Karpas-422 (cell line): Measurements from ENCODE around the gene FXYD7. TPM values are rescaled to one million over a fixed set of nuclear protein-coding genes. Genes with fewer than 3 reads are reported as not detected.

Experiments used
- DNase-seq: peaks from one replicate; pipeline ENCODE4 v3.0.0-alpha.2; 2015
- H2AFZ ChIP-seq: fragments of 200-600 bp; sonication (generic); 2 replicates; pipeline ENCODE4 v1.6.1; 2014; ENCODE audit warnings: antibody characterized with exemption, low read length, mixed read lengths
- H3K27ac ChIP-seq: fragments of 200-600 bp; sonication (generic); 2 replicates; pipeline ENCODE4 v1.5.1; 2014; ENCODE audit warnings: mild to moderate bottlenecking, low read length, moderate library complexity
- H3K27me3 ChIP-seq: fragments of 200-600 bp; sonication (generic); 2 replicates; pipeline ENCODE4 v1.6.1; 2014; ENCODE audit warnings: low read length, mixed read lengths
- H3K36me3 ChIP-seq: fragments of 200-600 bp; sonication (generic); 2 replicates; pipeline ENCODE4 v1.6.1; 2014; ENCODE audit warnings: low read length, mixed read lengths; ENCODE audit not compliant: insufficient read depth
- H3K4me1 ChIP-seq: fragments of 200-600 bp; sonication (generic); 2 replicates; pipeline ENCODE4 v1.6.1; 2014; ENCODE audit warnings: mild to moderate bottlenecking, low read length, mixed read lengths
- H3K4me2 ChIP-seq: fragments of 200-600 bp; sonication (generic); 2 replicates; pipeline ENCODE4 v1.6.1; 2014; ENCODE audit warnings: low read length, low read depth, mild to moderate bottlenecking; ENCODE audit not compliant: poor library complexity, severe bottlenecking
- H3K4me3 ChIP-seq: fragments of 200-600 bp; sonication (generic); 2 replicates; pipeline ENCODE4 v1.5.1; 2014; ENCODE audit warnings: mild to moderate bottlenecking, antibody characterized with exemption, low read length, mixed read lengths
- H3K79me2 ChIP-seq: fragments of 200-600 bp; sonication (generic); 2 replicates; pipeline ENCODE4 v1.6.1; 2014; ENCODE audit warnings: mild to moderate bottlenecking, low read length, mixed read lengths
- H3K9ac ChIP-seq: fragments of 200-600 bp; sonication (generic); 2 replicates; pipeline ENCODE4 v1.6.0; 2014; ENCODE audit warnings: low read length
- H3K9me2 ChIP-seq: fragments of 200-600 bp; sonication (generic), shearing (Covaris generic); replicated peaks from 2 replicates; pipeline ENCODE4 v1.6.0; 2014; ENCODE audit warnings: mild to moderate bottlenecking, low read length, moderate library complexity; ENCODE audit not compliant: insufficient read depth
- H3K9me3 ChIP-seq: fragments of 300-700, 200-600 bp; sonication (generic); 2 replicates; pipeline ENCODE4 v1.6.1; 2014; ENCODE audit warnings: low read length, mixed read lengths
- H4K20me1 ChIP-seq: fragments of 200-600 bp; sonication (generic); 2 replicates; pipeline ENCODE4 v1.6.1; 2014; ENCODE audit warnings: mild to moderate bottlenecking, antibody characterized with exemption, low read length, low read depth; ENCODE audit not compliant: insufficient read depth
- total RNA-seq: library from RNA; depleted of rRNA; stranded (reverse); fragments of >200 nt; shearing (Covaris generic); gene quantifications from 2 replicates; pipeline ENCODE4 v1.2.3, GENCODE V29; 2014; ENCODE audit warnings: low replicate concordance

Gene FXYD7
- total RNA-seq, 1 experiment from 2014 or later = not detected

- Histone ChIP-seq H3K4me1 (peaks cover 5% of the 10 kb centered on the region), H3K9me2 (no peaks in the 10 kb centered on the region), H3K4me2 (no peak overlapping the region), H2AFZ (no peak overlapping the region), H3K27me3 (no peaks in the 10 kb centered on the region), H3K36me3 (peaks cover 74% of the 10 kb centered on the region), H4K20me1 (no peaks in the 10 kb centered on the region), H3K27ac (no peak overlapping the region), H3K9ac (no peak overlapping the region), H3K4me3 (no peak overlapping the region), H3K79me2 (peaks cover 9% of the 10 kb centered on the region), H3K9me3 (peaks cover 30% of the 10 kb centered on the region)
- no peak for DNase-seq
Observed at GRCh38 chr19:35160629-35161433, 17.8 kb downstream of the FXYD7 start.

- Histone ChIP-seq H3K79me2 (peaks cover 4% of the 10 kb centered on the region), H3K4me3 (no peak overlapping the region), H3K4me2 (no peak overlapping the region), H3K9me2 (no peaks in the 10 kb centered on the region), H3K27ac (no peak overlapping the region), H3K27me3 (no peaks in the 10 kb centered on the region), H2AFZ (no peak overlapping the region), H3K9me3 (peaks cover 35% of the 10 kb centered on the region), H3K36me3 (peaks cover 79% of the 10 kb centered on the region), H3K4me1 (no peaks in the 10 kb centered on the region), H4K20me1 (no peaks in the 10 kb centered on the region), H3K9ac (no peak overlapping the region)
- DNase-seq = no peak
Observed at GRCh38 chr19:35161434-35161743, 18.3 kb downstream of the FXYD7 start.

GRCh38 chr19:35162471-35163326, 19.6 kb downstream of the FXYD7 start:
- no peaks in the 10 kb centered on the region for H3K79me2 ChIP-seq

GRCh38 chr19:35164418-35164817, 21.4 kb downstream of the FXYD7 start:
- DNase-seq = no peak
- Histone ChIP-seq H2AFZ (no peak overlapping the region), H3K36me3 (peaks cover 65% of the 10 kb centered on the region), H4K20me1 (no peaks in the 10 kb centered on the region), H3K27me3 (no peaks in the 10 kb centered on the region), H3K4me3 (no peak overlapping the region), H3K27ac (no peak overlapping the region), H3K9me3 (peaks cover 38% of the 10 kb centered on the region), H3K9me2 (no peaks in the 10 kb centered on the region), H3K4me2 (no peak overlapping the region), H3K4me1 (peaks cover 5% of the 10 kb centered on the region), H3K79me2 (no peaks in the 10 kb centered on the region), H3K9ac (no peak overlapping the region)

More at GRCh38 chr19:35162471-35163326, 19.6 kb downstream of the FXYD7 start:
- no peaks in the 10 kb centered on the region for H3K27me3 ChIP-seq
- peaks cover 38% of the 10 kb centered on the region for H3K9me3 ChIP-seq
- no peaks in the 10 kb centered on the region for H4K20me1 ChIP-seq
- H3K4me3 ChIP-seq = no peak overlapping the region
- no peak overlapping the region for H3K9ac ChIP-seq
- H3K4me1 ChIP-seq = peaks cover 5% of the 10 kb centered on the region
- no peak overlapping the region for H3K4me2 ChIP-seq
- H2AFZ ChIP-seq = no peak overlapping the region
- H3K36me3 ChIP-seq = peaks cover 75% of the 10 kb centered on the region
- no peaks in the 10 kb centered on the region for H3K9me2 ChIP-seq
- H3K27ac ChIP-seq = no peak overlapping the region
- DNase-seq = no peak

GRCh38 chr19:35165200-35166058, 22.4 kb downstream of the FXYD7 start:
- Histone ChIP-seq H3K79me2 (no peaks in the 10 kb centered on the region), H2AFZ (no peak overlapping the region), H3K4me3 (no peak overlapping the region), H3K27me3 (no peaks in the 10 kb centered on the region), H3K4me2 (no peak overlapping the region), H3K9ac (no peak overlapping the region), H3K9me2 (no peaks in the 10 kb centered on the region), H3K9me3 (peaks cover 38% of the 10 kb centered on the region), H3K4me1 (peaks cover 5% of the 10 kb centered on the region), H4K20me1 (no peaks in the 10 kb centered on the region), H3K27ac (no peak overlapping the region), H3K36me3 (peaks cover 61% of the 10 kb centered on the region)
- DNase-seq = no peak

GRCh38 chr19:35166100-35167063, 23.3 kb downstream of the FXYD7 start:
- no peaks in the 10 kb centered on the region for H3K9me2 ChIP-seq
- H4K20me1 ChIP-seq = no peaks in the 10 kb centered on the region
- H3K4me3 ChIP-seq = no peak overlapping the region
- H3K27me3 ChIP-seq = no peaks in the 10 kb centered on the region
- DNase-seq = no peak
- no peak overlapping the region for H2AFZ ChIP-seq
- H3K79me2 ChIP-seq = no peaks in the 10 kb centered on the region
- no peak overlapping the region for H3K9ac ChIP-seq
- H3K4me2 ChIP-seq = no peak overlapping the region
- H3K27ac ChIP-seq = 0 out of 2 replicates have a peak overlapping the region, but pooled peaks have one; percentile 49
- peaks cover 36% of the 10 kb centered on the region for H3K9me3 ChIP-seq
- peaks cover 52% of the 10 kb centered on the region for H3K36me3 ChIP-seq
- H3K4me1 ChIP-seq = peaks cover 5% of the 10 kb centered on the region

GRCh38 chr19:35167251-35168119, 24.4 kb downstream of the FXYD7 start:
- Histone ChIP-seq H3K36me3 (peaks cover 41% of the 10 kb centered on the region), H4K20me1 (no peaks in the 10 kb centered on the region), H3K9ac (no peak overlapping the region), H3K27me3 (no peaks in the 10 kb centered on the region), H3K9me3 (peaks cover 31% of the 10 kb centered on the region), H3K79me2 (no peaks in the 10 kb centered on the region), H2AFZ (no peak overlapping the region), H3K4me1 (peaks cover 5% of the 10 kb centered on the region), H3K9me2 (no peaks in the 10 kb centered on the region), H3K4me3 (no peak overlapping the region), H3K27ac (peak overlapping the region; percentile 49; the same call in 1 of the 2 replicates), H3K4me2 (no peak overlapping the region)
- DNase-seq = no peak
